Measurements from ENCODE around the gene PSPC1.
"Not testable (repeated sequence)": the region's sequence is repeated elsewhere in the genome, so short reads cannot be mapped to it uniquely, and the experiment has no call there.

The PSPC1 gene

DNA sequence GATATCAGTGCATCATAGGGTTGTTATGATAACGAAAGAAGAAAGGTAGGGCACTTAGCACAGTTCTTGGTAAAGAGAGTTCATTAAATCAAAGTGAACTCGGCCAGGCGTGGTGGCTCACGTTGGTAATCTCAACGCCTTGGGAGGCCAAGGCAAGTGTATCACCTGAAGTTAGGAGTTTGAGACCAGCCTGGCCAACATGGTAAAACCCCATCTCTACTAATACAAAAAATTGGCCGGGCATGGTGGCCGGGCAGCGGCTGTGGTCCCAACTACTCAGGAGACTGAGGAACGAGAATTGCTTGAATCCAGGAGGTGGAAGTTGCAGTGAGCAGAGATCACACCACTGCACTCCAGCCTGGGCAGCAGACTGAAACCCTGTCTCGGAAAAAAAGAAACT lies 19.1 kb downstream of the PSPC1 start:
- no peak for DNase-seq

DNA sequence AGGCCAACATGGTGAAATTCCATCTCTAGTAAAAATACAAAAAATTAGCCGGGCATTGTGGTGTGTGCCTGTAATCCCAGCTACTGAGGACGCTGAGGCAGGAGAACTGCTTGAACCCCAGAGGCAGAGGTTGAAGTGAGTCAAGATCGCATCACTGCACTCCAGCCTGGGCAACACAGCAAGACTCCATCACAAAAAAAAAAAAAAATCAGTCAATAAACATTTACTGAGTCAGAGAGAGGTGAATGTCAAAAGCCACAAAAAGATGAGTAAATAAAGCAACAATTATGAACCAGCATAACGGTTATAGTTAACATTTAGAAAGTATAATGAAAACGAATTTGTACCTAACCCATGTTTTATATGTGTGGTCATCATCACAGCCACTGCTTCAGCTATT lies 23.1 kb downstream of the PSPC1 start:
- no peak for DNase-seq

DNA sequence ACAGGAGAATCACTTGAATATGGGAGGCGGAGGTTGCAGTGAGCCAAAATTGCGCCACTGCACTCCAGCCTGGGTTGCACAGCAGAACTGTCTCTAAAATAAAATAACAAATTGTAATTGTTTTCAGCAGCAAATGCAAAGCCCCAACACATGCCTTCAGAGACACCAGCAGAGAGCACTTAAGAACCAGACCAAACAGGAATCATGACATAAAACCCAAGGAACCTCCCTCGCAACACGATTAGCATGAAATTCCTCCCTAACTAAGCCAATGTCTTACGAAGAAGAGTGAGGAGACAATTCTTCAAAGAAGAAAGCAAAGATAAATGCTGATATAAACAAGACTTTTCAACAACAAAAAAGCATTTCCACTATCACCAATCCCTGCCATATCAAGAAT lies 40.1 kb downstream of the PSPC1 start:
- DNase-seq = no peak

DNA sequence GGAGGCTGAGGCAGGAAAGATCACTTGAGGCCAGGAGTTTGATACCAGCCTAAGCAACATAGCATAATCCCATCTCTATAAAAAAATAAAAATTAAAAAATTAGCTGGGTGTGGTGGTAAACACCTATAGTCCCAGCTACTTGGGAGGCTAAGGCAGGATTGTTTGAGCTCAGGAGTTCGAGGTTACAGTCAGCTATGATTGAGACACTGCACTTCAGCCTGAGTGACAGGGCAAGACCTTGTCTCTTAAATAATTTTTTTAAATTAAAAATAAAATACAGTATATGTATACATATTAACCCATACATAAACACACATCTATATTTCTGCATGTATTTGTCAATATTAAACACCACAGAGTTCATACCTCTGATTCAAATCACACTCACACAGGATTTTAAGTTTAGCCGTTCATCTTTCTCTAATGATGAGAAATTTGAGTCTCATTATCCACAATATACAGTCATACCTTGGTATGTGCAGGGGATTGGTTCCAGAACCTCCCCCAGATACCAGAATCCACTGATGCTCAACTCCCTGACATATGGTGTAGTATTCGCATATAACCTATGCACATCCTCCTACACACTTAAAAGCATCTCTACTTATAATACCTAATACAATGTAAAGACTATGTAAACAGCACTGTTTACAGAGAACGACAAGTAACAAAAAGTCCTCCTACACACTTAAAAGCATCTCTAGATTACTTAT lies 44.7 kb downstream of the PSPC1 start:
- DNase-seq = no peak

DNA sequence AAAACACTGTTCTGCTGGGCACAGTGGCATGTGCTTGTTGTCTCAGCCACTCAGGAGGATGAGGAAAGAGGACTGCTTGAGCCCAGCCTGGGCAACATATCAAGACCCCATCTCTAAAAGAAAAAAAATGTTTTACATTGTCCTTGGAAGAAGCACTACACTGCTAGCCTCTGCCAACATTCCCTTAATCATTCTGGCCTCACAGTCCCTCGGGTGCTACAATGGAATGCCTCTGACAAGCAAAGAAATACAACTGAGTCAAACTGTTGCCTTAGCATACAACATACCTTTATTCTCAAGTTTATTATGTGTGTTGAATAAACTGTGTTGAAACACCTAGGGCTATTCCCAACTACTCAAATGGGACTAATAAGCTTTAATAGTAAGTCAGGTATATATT lies 56.1 kb downstream of the PSPC1 start:
- DNase-seq = no peak

DNA sequence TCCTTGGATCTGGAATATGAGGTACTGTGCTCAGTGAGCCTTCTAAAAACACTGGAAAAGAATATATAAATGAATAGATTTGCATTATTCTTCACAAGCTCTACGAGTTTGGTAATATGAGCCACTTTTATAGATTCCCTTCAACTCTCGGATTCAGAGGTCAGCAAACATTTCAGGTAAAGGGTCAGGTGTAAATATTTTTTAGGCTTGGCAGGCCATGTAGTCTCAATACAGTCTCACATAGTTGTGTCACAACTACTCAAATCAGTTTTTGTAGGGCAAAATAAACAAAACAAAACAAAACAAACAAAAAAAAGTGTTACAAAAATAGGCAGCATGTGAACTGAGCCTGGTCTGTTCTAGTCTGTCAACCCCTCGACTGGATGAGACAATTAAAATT lies 57.4 kb downstream of the PSPC1 start:
- DNase-seq = no peak

DNA sequence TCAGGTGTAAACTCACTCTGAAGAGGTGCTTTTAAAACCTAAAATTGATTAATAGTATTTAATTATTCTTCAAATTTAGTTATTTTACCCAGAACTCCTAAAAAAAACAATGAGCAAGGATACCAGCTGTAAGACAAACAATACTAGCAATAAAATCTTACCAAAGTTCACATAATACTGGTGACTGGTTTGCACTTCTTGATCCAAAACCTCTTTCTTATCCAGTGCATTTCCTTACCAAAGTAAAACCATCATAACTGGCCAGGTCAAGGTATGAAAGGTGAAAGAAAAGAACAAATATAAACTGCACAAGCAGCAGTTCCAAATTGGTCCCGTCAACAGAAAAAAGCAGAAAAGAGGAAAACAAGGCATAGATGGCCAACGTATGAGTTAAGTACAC lies 62.7 kb downstream of the PSPC1 start:
- no peak for DNase-seq

DNA sequence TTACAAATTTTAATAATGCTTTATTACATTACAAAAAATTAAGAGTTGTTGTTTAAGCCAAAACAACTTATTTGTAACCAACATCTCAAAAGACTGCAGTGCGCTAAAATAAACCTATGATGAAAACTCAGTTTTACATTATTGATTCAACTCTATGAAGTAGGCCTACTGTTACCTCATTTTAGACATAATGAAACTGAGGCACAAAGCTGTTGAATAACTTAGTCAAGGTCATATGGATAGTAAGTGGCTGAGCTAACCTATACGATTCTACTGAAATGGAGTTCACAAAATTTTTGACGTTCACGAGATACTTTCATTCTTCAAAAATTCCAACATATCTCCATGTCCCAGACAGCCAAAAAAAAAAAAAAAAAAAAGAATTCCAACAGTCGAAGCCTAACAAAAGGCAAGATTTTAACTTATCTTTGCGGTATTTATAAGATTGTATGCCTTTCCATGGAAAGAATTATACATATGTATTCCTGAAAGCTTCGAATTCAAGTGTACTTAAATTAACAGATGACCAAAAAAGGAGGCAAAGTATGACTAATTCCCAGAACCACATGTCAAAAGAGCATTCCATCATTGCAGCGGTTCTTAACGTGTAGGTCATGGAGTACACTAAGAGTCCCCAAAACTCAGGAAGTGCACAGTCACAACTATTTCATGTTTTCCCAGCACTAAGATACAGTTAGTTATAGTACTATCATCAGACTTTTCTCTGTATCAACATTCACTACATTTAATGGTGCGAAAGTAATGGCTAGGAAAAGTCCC lies 69.4 kb downstream of the PSPC1 start:
- no peak for DNase-seq

DNA sequence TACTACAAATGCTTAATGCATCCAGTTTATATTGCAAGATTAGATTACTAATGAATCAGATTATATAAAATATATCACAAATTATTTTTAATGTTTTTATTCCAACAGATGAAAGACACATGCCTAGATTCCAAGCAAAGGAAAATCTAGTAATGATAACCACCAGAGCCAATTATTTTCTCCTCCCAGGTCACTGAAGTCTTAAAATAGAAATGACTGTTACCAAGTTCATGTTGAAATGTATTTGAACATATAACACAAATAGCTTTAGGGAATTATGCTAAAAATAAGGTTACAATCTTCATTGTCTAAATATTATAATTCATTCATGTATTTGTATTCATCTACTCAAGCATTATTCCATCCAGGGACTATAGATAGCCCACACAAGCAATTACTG lies 73.0 kb downstream of the PSPC1 start:
- not testable (repeated sequence) for DNase-seq

DNA sequence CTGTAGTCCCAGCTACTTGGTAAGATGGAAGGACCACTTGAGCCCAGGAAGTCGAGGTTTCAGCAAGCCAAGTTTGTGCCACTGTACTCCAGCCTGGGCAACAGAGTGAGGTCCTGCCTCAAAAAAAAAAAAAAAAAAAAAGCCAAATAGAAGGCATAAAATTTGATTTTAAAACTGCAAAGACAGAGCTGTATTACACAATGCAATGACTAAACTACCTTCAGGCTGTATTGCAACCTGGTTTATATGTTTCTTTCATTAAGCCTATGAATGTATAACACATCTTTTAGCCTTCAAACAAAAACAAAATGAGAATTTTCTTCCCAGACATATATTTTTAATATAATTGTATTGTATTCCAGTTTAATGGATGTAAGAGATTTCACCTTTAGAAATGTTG lies 73.7 kb downstream of the PSPC1 start:
- DNase-seq = not testable (repeated sequence)

DNA sequence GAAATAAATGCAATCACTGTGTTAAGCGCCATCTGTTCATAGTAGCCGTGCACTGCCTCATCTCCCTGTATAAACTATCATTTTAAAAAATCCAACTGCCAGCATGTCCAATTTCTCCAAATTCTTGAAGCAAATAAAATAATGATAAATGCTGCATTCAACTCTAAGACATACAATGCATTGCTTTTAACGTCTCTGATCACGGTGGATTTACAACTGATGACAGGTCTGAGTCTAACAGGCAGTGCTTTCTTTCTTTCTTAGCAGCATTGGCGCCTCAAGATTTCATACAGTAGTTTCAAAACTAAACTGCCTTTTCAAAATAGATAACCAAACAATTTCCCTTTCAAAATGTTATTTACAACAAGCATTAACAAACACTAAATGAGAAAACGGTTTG lies 78.5 kb downstream of the PSPC1 start:
- DNase-seq = not testable (repeated sequence)

DNA sequence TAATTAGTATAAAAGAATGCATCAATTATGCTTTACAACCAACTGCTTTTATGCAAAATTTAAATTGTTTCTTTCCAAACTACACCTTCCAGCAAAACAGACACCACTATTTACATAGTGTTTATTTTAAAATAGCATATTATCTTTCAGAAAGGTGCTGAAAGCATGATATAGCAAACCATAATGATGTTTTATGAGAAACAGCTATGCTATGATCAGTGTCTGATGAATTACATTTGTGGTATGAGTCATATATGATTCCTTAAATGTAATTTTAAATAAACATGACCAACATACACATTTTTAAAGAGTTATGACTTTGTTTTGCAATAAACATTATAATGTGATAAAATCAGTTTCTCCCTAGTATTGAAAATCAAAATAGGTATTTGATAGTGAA lies 81.1 kb downstream of the PSPC1 start:
- DNase-seq = not testable (repeated sequence)

DNA sequence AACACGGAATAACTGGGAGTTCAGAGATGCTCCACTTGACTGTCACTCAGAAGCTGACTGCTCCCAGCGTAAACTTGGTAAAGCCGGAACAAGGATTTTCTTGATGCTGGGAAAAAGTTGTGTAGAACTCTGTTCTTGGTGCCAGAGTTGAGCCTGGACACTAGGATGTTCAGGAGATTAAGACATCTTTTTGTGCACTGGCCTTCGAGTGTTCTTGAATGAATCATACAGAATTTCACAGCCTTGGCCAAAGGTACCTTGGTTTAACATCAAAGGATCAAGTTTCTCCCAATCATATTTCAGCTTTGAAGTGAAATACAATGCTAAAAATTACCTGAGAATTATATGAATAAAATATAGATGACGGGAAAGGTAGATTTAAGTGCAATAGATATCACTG lies 81.8 kb downstream of the PSPC1 start:
- not testable (repeated sequence) for DNase-seq

DNA sequence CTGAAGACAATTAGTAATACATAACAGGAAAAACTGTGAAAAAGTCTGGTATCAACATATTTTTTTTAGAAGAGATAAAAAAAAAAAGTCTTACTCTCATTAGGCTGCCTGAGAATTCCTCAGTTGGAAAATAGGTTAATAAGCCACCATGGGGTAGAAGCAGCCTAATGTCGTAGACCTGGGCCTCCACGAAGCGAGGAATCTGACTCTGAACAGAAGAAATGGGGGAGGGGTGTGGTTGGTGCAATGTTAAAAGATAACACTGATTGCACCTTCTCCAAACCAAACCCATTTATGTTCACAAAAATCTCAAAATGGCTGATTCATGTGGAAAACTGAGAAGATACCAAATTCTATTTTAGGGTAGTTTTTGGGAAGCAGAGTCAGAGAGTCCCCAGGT lies 86.9 kb downstream of the PSPC1 start:
- DNase-seq = no peak

DNA sequence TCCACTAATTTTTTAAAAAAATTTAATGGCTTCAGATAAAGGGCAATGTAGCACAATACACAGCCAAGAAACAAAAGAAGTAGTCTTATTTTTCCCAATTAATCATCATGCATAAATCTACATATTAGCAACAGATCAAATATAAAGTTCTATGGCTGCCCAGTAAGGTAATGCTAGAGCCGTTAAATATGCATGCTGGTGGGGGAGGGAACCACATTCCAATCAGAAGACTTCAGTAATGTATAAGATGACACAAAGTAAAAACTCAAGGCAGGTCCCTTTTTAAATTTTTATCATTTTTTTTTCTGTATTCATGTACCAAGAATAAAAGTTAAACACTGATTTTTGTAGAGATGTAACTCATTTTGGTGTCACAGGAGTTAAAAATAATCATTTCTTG lies 87.3 kb downstream of the PSPC1 start:
- no peak for DNase-seq

DNA sequence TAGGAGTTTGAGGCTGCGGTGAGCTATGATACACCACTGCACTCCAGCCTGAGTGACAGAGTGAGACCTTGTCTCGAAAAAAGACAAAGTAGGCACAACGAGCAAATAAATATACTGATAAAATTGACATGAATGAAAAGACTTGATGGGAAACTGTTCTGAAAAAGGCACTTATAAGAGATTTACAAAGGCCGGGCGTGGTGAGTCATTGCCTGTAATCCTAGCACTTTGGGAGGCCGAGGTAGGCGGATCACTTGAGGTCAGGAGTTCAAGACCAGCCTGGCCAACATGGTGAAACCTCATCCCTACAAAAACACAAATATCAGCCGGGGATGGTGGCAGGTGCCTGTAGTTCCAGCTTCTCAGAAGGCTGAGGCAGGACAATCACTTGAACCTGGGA lies 91.3 kb downstream of the PSPC1 start:
- DNase-seq = not testable (repeated sequence)

DNA sequence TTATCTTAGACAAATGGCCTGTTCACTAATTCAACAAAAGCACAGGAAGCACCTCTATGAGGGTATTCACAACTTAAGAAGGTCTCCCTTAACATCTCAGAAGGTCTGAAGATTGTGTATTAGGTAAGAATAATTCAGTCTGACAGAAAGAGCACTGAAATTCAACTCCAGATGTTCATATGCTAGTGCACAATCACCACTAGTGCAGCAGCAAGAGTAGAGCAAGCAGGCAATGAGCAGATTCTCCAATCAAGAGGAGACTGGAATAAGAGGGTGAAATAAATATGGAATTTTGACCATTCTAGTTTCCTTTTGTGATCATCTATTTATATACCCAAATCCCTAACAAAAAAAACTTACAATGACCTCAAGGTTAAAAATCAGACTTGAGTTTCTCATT lies 97.3 kb downstream of the PSPC1 start:
- no peak for DNase-seq

DNA sequence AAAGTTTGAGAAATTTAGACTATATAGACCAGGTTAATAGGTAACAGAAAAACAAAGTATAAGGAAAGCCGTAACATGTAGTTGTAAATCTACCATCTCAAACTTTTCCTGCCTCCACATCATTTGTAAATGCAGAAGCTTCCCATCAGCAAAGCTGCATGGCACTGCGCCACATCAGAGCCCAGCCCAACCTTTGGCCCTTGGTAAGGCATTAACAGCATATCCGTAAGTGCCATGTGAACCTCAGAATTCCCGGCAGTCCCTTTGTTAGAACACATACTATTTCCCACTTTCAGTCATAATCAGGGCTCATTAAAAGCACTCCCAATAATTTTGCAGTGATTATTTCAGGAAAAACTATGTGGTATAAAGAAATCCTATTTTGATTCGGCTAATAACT lies 97.7 kb downstream of the PSPC1 start:
- no peak for DNase-seq

DNA sequence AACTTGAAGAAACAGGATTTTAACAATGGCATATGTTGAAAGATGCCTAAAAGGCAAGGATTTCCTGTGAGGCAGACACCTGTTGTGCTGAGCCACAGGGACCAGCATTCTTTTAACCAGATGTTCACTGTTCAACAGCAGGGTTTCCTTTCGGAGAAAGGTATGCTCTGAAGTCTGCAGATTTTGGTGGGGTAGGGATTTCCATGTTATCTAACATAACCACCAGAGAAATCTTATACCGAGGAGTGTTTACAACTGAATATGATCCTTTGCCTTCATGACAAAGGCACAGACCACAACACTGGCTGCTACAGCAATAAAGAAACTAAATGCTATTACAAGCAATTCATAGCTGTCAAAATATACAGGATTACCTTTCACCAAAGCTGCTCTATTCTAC lies 101.2 kb downstream of the PSPC1 start:
- no peak for DNase-seq

DNA sequence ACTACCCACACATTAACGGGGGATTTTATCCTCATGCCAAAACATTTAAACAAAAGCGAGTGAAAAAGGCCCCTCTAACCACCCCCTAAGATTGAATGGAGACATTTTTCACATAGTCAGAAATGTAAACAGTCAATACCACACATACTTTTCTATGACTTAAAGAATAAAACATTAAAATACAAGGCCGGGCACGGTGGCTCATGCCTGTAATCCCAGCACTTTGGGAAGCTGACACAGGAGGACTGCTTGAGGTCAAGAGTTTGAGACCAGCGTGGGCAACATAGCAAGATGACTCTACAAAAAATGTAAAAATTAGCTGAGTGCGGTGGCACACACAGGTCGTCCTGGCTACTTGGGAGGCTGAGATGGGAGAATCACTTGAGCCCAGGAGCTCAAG lies 102.0 kb downstream of the PSPC1 start:
- no peak for DNase-seq

DNA sequence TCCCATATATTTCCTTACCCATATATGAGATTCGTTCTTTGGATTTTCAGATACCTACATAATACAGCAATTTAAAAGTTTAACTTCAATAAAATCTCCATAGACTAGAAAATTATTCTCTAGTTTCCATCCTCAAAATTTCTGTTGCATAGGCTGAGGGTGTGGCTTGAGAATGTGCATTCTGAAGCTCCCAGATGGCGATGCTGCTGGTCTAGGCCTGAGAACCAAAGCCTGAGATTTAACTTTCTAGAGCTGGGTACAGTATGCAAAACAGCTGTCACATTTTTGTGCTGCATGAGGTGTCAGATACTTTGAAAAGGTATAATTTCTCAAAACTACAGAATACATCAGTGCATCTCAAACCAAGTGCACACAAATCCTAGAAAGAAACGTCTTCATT lies 106.6 kb downstream of the PSPC1 start:
- no peak for DNase-seq

DNA sequence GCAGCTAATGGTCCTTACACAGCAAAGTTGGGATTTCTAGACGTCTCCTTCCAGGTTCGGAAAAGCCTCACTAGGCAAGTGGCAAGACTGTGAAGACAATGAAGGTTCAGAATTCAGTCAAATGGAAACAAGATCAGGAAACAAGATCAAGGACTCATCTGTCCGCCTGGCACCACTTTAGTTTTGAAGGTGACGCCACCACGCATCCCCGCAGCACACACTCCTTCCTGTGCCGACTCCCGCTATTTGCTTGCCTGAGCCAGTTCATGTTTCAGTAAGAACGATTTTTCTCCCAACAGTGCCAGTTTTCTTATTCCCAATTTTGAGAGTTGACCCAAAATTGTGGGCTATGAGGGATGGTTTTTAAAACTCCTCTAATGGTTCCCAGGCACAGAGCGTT lies 107.8 kb downstream of the PSPC1 start:
- no peak for DNase-seq

DNA sequence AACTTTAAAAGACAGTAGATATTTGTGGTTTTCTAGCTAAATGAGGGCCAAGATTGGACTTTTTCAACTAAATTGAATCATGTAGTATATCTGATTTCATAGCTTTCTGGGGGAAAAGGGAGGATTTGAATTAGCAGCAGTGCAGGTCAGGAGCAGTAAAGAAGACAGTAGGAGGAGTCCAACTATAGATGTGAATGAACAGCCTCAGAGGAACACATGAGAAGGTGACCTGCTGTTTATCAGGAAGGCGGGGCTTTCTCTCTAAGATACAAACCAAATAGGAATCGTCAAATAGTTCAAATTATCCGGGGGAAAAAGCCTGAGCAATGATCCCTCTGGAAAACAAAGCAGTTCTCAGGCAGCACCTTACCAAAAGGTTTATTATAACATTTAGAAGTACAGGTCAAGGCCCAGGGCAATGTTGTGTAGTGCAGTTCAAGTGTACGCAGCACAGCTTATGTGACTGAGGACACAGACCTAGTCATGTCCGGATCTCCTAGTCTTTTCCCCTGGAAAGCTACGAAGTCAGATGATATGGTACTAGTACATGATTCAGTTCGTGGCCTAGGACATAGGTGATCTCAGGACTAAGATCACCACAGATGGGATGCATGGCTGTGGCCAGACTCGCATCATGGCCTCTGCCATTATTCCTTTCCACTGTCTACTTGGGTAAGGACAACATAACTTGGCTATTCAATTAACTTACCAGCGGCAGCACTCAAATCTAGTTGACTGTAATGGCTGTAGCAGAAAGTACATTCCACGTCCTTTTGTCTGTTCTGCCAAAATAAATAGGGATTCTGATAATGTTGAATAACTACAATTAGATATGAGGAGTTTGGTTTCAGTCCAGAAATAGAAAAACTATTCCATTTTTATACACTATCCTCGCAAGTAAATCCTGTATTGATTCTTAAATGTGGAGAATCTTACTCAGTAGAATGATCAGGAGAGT lies 109.0 kb downstream of the PSPC1 start:
- DNase-seq = no peak

DNA sequence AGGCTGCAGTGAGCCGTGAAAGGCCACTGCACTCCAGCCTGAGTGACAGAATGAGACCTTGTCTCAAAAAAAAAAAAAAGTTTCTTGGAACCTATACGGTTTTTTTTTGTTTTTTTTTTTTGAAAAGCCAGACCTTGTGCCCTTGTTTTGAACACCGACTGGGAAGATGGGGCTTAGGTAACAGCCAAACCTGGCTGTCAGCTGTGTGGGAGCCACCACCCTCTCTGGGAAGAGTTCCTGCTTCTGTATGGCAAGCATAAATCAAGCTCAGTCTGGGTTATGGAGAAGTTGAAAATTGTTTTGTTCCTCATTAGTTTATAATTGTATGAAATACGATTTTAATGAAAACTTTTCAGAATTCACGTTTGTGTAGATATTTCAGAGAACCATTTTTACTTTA lies 109.8 kb downstream of the PSPC1 start:
- DNase-seq = no peak

All from CD4-positive, alpha-beta T cell treated with Interleukin-12 subunit alpha and Interleukin-12 subunit beta, for 1 hour (primary cell).